GM18858 (cell line): ENCODE measurements around the gene ESCO1.
"Not testable (repeated sequence)": the region's sequence is repeated elsewhere in the genome, so short reads cannot be mapped to it uniquely, and the experiment has no call there.

Experiments used
- ATAC-seq: cut with Tn5 transposase; IDR thresholded peaks from one replicate; pipeline ENCODE4 v1.9.1; 2021; ENCODE audit not compliant: unreplicated experiment

ESCO1 gene

GRCh38 chr18:21600526-21601410 is at the start of gene ESCO1:
Gene ESCO1, minus strand, starts transcription at chr18:21600704. Its CDS starts 25,861 bp downstream, at chr18:21574843.
- peak; percentile 87 for ATAC-seq

- not testable (repeated sequence) for ATAC-seq
These were observed 39.9 kb upstream of the ESCO1 start for GRCh38 chr18:21640375-21640774.

- ATAC-seq: no peak
These were observed 38.3 kb upstream of the ESCO1 start for GRCh38 chr18:21638822-21639221.

GRCh38 chr18:21636769-21637168 is 36.3 kb upstream of the ESCO1 start:
- ATAC-seq: no peak

- ATAC-seq: no peak
These were observed 34.2 kb upstream of the ESCO1 start for GRCh38 chr18:21634588-21635199.

- ATAC-seq: no peak
These were observed 31.9 kb upstream of the ESCO1 start for GRCh38 chr18:21632393-21632792.

- ATAC-seq: peak; percentile 89
These were observed 28.8 kb upstream of the ESCO1 start for GRCh38 chr18:21629089-21629832.

GRCh38 chr18:21621640-21622039 is 21.1 kb upstream of the ESCO1 start:
- ATAC-seq: not testable (repeated sequence)

- peak; percentile 96 for ATAC-seq
These were observed 11.9 kb upstream of the ESCO1 start, which contains the start of gene SNRPD1 for GRCh38 chr18:21612125-21613039. Gene SNRPD1, plus strand, starts transcription at chr18:21612314. Its CDS starts 116 bp downstream, at chr18:21612430.

- not testable (repeated sequence) for ATAC-seq
These were observed 11.1 kb upstream of the ESCO1 start for GRCh38 chr18:21611401-21612124.

- ATAC-seq: no peak
These were observed 4.7 kb upstream of the ESCO1 start for GRCh38 chr18:21605213-21605612.

- ATAC-seq: no peak
These were observed 4.2 kb upstream of the ESCO1 start for GRCh38 chr18:21604671-21605070.

- no peak for ATAC-seq
These were observed 1.7 kb upstream of the ESCO1 start for GRCh38 chr18:21602299-21602587.

- ATAC-seq: peak; percentile 27
These were observed 649 bp downstream of the ESCO1 start for GRCh38 chr18:21599585-21600525.

- ATAC-seq: no peak
These were observed 1.5 kb downstream of the ESCO1 start for GRCh38 chr18:21598726-21599584.

GRCh38 chr18:21597620-21598019 is 2.9 kb downstream of the ESCO1 start:
- no peak for ATAC-seq

GRCh38 chr18:21593540-21594257 is 6.8 kb downstream of the ESCO1 start:
- no peak for ATAC-seq
